ENCODE data around the gene OR1F1.

OR1F1 gene

DNA sequence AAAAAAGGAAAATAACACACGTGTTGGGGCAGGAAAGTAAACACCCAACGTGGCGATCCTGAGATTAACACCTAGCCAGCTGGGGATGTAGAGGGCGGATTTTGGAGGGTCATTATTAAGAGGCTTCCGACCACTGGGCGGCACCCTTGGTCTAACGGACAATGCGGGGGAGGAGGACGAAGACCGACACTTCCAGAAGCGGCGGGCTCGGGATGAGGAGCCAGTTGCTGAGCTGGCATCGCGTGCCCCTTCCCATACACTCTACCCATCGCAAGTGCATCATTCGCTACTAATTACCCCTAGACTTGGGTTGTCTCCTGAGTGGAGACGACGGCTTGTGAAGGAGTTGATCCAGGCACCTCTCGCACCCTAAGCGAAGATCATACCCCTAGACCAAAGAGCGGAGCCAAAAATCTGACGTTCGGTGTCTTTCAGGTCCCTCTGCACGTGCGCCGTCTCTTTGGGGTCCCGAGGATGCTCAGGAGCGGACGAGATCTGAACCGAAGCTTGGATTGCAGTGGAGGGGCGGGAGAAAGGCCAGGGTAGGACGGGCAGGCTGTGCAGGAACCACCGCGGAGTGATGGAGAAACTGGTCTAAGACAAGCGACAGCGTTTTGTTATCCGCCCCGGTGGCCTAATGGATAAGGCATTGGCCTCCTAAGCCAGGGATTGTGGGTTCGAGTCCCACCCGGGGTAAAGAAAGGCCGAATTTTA lies 35.6 kb upstream of the OR1F1 start:
- in situ Hi-C loops (cut with HindIII; ENCODE audit: low pct_ligation_motif_present, low sequenced_read_pairs) = no loop called here
- Histone ChIP-seq H3K4me3 (ENCODE audit: low read depth, low read length) (peak overlapping the region; percentile 59), H3K36me3 (replicated peaks) (no peaks in the 10 kb centered on the region), H3K27ac (no peak overlapping the region), H3K27me3 (replicated peaks) (no peaks in the 10 kb centered on the region)
- peak; percentile 91 for DNase-seq
- TF ChIP-seq, protein P1, sequence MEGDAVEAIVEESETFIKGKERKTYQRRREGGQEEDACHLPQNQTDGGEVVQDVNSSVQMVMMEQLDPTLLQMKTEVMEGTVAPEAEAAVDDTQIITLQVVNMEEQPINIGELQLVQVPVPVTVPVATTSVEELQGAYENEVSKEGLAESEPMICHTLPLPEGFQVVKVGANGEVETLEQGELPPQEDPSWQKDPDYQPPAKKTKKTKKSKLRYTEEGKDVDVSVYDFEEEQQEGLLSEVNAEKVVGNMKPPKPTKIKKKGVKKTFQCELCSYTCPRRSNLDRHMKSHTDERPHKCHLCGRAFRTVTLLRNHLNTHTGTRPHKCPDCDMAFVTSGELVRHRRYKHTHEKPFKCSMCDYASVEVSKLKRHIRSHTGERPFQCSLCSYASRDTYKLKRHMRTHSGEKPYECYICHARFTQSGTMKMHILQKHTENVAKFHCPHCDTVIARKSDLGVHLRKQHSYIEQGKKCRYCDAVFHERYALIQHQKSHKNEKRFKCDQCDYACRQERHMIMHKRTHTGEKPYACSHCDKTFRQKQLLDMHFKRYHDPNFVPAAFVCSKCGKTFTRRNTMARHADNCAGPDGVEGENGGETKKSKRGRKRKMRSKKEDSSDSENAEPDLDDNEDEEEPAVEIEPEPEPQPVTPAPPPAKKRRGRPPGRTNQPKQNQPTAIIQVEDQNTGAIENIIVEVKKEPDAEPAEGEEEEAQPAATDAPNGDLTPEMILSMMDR (IDR thresholded peaks at IDR 0.05; ENCODE audit: low read depth, low read length, missing control alignments) = peak; percentile 57

DNA sequence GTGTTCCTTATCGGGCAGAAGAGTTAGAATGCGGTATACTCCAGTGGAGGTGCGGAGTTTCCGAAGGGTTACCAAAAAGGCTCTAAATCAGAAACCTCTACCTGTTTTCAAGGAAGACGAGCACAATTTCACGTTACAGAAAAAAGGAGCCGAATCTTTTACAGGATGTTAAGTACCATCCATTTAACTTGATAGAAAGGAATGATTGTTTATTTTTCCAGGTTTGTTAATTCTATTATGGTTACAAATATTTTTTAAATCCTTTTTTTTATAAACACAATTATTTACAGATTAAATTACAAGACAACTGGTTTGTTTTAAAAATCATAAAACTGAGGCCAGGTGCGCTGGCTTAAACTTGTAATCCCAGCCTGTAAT lies 35.0 kb upstream of the OR1F1 start:
- in situ Hi-C loops (cut with HindIII; ENCODE audit: low pct_ligation_motif_present, low sequenced_read_pairs) = no loop called here
- no peak overlapping the region for H3K27ac ChIP-seq
- no peak overlapping the region for H3K4me3 ChIP-seq (ENCODE audit: low read depth, low read length)
- TF ChIP-seq, protein P1 (IDR thresholded peaks at IDR 0.05; ENCODE audit: low read depth, low read length, missing control alignments) = no peak
- DNase-seq = no peak
- H3K36me3 ChIP-seq (replicated peaks) = no peaks in the 10 kb centered on the region
- no peaks in the 10 kb centered on the region for H3K27me3 ChIP-seq (replicated peaks)

DNA sequence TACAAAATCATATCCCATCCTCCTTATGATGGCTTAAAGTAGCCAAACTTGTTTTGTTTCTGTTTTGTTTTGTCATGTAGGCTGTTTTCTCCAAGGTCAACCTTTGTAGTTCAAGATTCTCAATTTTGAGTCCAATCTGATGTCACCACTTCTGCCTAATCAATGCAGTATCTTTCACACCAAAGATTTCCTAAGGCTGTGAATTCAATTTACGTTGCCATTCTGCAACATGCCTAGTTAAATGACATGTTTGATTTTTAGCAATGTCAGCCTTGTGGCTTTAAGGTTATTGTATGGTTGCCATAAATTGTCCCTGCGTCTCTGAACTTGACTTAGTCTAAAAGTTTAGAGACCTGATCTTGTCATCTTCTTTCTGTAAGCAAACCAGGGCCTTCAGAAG lies 32.8 kb upstream of the OR1F1 start:
- TF ChIP-seq, protein P1 (IDR thresholded peaks at IDR 0.05; ENCODE audit: low read depth, low read length, missing control alignments) = no peak
- Histone ChIP-seq H3K4me3 (ENCODE audit: low read depth, low read length) (no peak overlapping the region), H3K36me3 (replicated peaks) (no peaks in the 10 kb centered on the region), H3K27ac (no peak overlapping the region), H3K27me3 (replicated peaks) (no peaks in the 10 kb centered on the region)
- in situ Hi-C loops (cut with HindIII; ENCODE audit: low pct_ligation_motif_present, low sequenced_read_pairs) = no loop called here
- no peak for DNase-seq

DNA sequence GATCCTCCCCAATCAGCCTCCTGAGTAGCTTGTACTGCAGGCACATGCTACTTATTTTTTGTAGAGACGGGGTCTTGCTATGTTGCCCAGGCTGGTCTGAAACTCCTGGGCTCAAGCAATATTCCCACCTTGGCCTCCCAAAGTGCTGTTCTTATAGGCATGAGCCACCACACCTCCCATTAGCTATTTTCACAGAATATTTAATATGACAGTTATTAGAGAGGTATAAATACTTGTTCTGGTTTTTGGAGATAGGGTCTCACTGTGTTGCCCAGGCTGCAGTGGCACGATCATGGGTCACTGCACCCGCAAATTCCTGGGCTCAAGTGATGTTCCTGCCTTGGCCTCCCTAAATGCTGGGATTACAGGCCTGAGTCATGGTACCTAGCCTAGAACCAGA lies 32.0 kb upstream of the OR1F1 start:
- in situ Hi-C loops (cut with HindIII; ENCODE audit: low pct_ligation_motif_present, low sequenced_read_pairs) = no loop called here
- TF ChIP-seq, protein P1 (IDR thresholded peaks at IDR 0.05; ENCODE audit: low read depth, low read length, missing control alignments) = no peak
- no peaks in the 10 kb centered on the region for H3K36me3 ChIP-seq (replicated peaks)
- no peak overlapping the region for H3K27ac ChIP-seq
- no peaks in the 10 kb centered on the region for H3K27me3 ChIP-seq (replicated peaks)
- H3K4me3 ChIP-seq (ENCODE audit: low read depth, low read length) = no peak overlapping the region
- DNase-seq = no peak

DNA sequence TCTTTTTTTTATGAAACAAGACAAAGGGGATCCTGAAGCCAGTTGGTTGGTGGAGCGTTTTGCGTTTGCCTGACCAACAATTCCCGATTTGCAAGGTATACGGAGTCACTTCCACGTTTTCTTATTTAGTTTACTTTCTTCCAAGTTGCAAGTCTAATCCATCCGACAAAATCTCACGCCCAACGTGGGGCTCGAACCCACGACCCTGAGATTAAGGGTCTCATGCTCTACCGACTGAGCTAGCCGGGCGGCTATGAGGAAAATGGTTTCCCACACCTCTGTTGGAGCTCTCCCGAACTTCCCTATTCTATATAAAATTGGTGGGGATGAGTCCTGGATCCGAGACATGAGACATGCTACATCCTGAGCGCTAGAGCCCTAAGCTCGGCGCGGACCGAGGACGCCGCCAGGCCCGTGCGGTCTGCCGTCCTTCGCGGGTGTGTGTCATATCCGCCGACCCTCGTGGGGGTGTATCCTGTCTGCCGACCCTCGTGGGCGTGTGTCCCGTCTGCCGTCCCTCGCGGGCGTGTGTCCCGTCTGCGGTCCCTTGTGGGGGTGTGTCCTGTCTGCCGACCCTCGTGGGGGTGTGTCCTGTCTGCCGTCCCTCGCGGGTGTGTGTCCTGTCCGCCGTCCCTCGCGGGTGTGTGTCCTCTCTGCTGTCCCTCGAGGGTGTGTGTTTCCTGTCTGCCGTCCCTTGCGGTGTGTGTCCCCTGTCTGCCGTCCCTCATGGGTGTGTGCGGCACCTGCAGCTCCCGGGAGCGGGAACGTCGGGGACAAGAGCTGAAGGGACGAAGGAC lies 30.6 kb upstream of the OR1F1 start:
- peak; percentile 96 for DNase-seq
- in situ Hi-C loops (cut with HindIII; ENCODE audit: low pct_ligation_motif_present, low sequenced_read_pairs) = no loop called here
- Histone ChIP-seq H3K27me3 (replicated peaks) (no peaks in the 10 kb centered on the region), H3K36me3 (replicated peaks) (no peaks in the 10 kb centered on the region), H3K4me3 (ENCODE audit: low read depth, low read length) (peak overlapping the region; percentile 67), H3K27ac (no peak overlapping the region)
- TF ChIP-seq, protein P1 (IDR thresholded peaks at IDR 0.05; ENCODE audit: low read depth, low read length, missing control alignments) = no peak

Measured in brain microvascular endothelial cell (primary cell).